Posterior cingulate gyrus (tissue), 11 donors: ENCODE measurements around the gene TUFT1.
"Not testable (repeated sequence)": the region's sequence is repeated elsewhere in the genome, so short reads cannot be mapped to it uniquely, and the experiment has no call there.

ENCODE experiments used
- DNase-seq, 10 donors: peaks; one replicate each; pipeline versions ENCODE4 v3.0.0 to v3.0.0-alpha.2; 2020 to 2021; ENCODE audit warnings: mixed read lengths in 3 of 10
- intact Hi-C: fragments of 100-400 bp; cut with DNase I; formaldehyde crosslinking; loops from one replicate; pipeline ENCODE4 v1.15.1; 2023

The TUFT1 gene

DNA sequence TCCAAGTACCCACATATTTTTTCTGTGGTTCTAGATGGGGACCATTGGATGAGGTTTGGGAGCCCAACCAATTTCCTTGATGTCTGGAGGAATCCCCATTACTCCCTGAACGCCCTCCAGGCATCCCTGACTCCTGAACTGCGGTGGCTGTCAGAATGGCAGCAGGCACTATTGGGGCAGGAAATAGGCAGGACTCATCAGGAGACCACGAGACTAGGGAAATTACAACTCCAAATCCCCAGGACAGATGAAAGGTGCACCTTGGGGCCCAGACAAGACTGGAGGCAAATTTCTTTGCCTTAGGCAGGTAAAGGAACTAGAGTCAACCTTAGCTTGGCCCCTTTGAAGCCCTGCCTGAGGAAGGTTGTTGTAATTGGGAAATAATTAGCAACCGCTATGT, 27.8 kb upstream of the TUFT1 start:
- DNase-seq = no peak
- intact Hi-C loops = no loop called here

DNA sequence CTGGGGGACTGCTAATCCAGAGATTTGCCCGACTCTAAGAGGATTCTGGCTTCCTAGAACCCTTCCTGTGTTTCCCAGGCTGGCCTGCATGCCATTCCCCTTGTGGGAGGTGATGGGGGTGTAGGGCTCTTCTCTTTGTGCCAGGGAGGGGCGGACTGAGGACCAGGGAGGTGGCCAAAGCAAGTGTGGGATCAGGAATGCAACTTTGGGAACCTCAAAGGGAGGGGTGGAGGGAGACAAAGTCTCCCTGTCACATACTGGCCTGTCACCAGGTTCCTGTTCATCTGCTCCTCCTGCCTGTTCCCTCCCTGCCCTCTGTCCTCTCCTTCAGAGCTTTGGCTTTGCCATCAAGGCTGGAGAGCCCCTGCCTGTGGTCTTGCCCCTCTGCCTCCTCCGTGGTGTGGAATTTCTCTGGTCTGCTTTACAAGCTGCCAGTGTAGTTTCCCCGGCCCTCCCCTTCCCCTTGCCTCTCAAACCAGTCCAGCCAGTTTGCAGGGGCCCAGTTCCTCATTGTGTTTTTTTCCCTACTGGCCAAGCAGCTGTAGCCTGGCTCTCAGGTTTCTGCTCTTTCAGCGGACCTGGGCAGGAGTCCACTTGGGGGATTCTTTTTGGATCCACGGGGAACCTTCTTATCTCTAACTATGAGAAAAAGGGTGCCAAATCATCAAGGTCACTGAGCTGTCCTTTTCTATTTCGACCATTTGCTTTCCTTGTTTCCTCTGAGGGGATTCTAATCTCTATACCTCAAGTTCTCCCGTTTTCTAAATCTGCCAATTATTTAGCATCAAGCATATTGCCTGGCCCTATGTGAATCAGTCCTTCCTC, 27.1 kb upstream of the TUFT1 start:
- intact Hi-C loops = no loop called here
- no peak for DNase-seq

DNA sequence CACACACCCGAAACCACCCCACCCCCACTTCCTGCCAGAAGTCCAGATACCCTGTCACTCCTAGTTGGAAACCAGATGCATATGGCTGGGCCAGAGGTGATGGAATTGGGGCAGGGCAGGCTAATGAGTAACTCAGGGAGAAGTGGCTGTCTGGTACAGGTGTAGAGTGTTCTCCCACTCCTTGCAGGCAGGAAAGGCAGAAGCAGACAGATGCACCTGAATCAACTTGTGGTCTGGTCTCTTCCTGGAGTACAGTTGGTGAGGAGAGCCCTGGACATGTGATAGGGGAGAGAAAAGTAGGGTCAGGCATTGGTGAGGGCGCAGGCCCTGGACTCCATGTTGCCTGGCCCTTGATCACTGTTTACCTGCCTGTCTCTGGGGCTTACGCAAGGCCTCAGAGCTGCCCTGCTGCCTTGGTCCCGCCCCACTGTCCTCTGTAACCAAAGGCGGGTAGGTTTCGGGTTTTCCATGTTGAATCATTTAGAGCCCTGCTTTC, 26.4 kb upstream of the TUFT1 start:
- intact Hi-C loops = no loop called here
- no peak for DNase-seq

DNA sequence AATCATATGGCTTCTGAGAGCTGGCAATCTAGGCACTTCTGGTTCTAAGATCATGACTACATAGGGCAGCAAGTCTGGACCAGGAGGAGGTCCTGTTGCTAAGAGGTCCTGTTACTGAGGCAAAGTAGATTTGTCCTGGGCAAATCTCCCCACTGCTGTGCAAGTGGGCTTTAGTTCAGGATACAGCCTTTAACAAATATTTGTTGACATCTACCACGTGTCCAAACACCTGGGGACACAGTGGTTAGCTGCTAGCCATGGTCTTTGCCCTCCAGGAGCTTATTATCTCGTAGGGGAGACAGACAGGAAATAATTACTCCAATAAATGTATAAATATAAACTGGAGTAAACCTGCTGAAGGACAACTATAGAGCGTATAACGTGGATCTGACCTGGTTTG, 25.7 kb upstream of the TUFT1 start:
- intact Hi-C loops = no loop called here
- DNase-seq = peak in 1 of 10 donors; percentile 26

DNA sequence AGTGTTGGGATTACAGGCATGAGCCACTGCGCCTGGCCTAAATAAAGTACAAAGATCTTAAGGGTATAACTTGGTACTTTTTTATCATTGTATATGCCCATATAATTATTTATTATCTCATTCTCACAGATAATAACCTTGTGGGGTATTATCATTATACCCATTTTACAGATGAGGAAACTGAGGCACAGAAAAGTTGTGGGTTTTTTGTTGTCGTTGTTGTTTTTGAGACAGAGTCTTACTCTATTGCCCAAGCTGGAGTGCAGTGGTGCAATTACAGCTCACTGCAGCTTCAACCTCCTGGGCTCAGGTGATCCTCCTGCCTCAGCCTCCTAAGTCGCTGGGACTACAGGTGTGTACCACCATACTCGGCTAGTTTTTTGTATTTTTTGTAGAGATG, 24.8 kb upstream of the TUFT1 start:
- intact Hi-C loops = no loop called here
- DNase-seq = no peak

DNA sequence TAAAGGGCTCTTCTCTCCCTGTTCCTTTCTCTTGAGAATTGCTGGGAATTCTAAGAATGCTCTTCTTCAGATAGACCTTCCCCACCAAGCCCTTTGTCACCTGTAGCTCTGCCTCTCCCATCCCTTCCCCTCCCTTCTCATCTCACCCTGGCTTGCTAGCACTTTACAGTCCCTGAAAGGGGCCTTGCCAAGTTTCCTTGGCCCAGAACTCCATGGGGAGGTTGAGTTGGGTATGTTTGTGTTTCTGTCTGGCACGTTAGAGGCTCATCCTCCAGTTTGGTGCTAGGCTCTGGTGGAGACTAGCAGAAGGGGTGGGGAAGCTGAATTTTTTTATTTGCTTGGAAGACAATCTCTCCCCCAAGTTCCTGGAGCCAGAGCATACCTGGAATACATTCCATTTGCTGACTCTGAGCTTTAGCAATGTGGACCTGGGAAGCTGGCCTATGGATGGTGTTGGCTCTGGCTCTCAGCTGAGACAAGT, 24.0 kb upstream of the TUFT1 start:
- intact Hi-C loops = no loop called here
- no peak for DNase-seq

DNA sequence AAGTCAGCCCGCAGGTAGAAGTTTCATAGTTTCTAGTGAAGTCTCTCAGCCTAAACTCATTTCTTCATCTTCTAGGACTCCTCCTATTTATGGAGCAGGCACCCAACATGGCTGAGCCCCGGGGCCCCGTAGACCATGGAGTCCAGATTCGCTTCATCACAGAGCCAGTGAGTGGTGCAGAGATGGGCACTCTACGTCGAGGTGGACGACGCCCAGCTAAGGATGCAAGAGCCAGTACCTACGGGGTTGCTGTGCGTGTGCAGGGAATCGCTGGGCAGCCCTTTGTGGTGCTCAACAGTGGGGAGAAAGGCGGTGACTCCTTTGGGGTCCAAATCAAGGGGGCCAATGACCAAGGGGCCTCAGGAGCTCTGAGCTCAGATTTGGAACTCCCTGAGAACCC, 21.7 kb upstream of the TUFT1 start:
- DNase-seq = no peak
- intact Hi-C loops = no loop called here

DNA sequence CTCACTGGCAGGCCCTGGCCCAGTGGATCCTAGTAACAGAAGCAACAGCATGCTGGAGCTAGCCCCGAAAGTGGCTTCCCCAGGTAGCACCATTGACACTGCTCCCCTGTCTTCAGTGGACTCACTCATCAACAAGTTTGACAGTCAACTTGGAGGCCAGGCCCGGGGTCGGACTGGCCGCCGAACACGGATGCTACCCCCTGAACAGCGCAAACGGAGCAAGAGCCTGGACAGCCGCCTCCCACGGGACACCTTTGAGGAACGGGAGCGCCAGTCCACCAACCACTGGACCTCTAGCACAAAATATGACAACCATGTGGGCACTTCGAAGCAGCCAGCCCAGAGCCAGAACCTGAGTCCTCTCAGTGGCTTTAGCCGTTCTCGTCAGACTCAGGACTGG, 21.2 kb upstream of the TUFT1 start:
- DNase-seq = no peak
- intact Hi-C loops = no loop called here

DNA sequence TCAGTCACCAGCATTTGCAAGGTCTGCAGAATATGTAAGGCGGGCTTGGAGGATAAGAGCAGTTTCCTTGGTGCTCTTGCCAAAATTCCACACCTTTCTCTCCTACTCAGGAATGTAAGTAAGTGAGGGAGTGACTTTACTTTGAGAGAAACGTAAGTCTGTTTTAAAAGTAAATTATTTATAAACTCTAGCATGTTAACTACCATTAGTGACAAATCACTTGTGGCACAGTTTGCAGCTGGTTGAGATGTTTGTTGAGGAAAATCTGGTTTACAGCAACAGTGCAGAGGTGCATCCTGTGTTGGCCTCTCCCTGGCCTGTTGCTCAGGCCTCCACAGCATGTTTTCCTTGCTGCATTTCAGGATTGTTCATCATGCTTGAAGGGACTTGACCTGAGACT, 20.4 kb upstream of the TUFT1 start:
- intact Hi-C loops = no loop called here

DNA sequence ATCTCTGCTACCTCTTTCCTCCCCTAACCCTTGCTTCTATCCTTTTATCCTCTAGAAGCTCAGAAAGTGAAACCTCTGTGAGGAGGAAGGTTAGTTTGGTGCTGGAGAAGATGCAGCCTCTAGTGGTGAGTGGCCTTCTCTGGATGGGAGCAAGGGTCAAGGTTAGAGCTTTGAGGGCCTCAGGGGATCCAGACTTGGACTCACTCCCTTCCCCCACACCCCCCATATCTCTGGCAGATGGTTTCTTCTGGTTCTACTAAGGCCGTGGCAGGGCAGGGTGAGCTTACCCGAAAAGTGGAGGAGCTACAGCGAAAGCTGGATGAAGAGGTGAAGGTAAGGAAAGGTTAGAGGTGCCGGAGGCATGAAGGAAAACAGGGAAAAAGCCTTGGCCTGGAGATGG, 19.8 kb upstream of the TUFT1 start:
- no peak for DNase-seq

More for the DNA sequence above, 20.4 kb upstream of the TUFT1 start:
- DNase-seq = no peak

DNA sequence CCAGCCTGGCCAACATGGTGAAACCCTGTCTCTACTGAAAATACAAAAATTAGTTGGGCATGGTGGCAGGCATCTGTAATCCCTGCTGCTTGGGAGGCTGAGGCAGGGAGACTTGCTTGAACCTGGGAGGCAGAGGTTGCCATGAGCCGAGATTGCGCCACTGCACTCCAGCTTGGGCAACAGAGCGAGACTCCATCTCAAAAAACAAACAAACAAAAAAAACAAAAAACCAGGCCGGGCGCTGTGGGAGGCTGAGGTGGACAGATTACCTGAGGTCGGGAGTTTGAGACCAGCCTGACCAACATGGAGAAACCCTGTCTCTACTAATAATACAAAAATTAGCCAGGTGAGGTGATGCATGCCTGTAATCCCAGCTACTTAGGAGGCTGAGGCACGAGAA, 17.7 kb upstream of the TUFT1 start:
- DNase-seq, intact Hi-C loops: not testable (repeated sequence)

More for the DNA sequence above, 19.8 kb upstream of the TUFT1 start:
- intact Hi-C loops = no loop called here

DNA sequence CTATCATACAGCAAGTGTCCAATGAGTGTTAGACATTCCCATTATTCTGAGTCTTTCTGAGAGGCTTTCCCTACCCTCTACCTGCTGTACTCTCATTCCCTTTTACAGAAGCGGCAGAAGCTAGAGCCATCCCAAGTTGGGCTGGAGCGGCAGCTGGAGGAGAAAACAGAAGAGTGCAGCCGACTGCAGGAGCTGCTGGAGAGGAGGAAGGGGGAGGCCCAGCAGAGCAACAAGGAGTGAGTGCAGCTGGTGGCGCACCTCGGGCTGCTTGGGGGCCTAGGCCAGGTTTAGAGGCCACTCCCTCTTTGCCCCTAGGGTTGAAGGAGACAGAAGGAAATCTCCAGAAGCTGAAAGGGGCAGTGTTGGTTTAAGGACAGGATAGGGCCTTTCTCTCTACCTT, 16.8 kb upstream of the TUFT1 start:
- DNase-seq = no peak
- intact Hi-C loops = no loop called here

DNA sequence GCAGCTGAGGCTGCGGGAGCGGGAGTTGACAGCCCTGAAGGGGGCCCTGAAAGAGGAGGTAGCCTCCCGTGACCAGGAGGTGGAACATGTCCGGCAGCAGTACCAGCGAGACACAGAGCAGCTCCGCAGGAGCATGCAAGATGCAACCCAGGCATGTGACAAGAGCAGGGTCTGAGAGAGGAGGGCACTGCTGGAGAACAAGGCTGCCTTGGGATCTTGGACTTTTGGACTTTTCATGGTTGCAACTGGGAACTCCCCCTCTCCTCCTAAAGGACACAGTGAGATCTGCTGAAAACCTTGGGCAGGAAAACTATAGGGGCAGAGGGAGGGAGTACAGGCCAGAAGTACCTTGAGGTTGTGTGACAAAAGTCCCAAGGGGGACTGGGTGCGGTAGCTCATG, 15.4 kb upstream of the TUFT1 start:
- no peak for DNase-seq
- intact Hi-C loops = no loop called here

DNA sequence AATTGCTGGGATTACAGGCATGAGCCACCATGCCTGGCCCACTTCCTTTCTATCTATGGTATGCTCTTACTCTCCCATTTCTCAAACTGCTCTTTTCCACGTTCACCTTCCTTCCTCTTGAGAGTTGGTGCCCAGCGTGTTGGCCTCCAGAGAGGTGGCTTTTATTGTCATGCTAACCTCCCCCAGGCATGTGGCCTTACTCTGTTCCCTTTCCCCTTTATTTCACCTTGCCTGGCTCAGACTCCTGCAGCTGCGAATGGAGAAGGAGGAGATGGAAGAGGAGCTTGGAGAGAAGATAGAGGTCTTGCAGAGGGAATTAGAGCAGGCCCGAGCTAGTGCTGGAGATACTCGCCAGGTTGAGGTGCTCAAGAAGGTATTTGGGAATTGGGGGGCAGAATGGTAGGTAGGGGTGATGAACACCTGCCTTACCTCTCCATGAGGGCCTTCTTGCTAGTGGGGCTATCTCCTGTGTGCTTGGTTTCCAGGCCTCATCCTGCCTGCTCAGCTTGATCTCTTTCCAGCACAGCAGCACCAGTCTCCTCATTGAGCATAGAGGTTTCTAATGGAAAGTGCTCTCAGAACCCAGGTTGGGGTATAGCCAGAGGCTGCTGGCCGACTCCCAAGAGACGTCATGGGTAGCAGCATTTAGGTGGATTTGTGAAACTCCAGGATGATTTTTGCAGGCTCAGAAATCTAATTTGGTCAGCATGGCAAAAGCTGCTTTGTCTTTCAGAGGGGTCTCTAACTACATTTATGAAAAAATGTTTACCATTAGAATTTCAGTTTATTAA, 13.2 kb upstream of the TUFT1 start:
- intact Hi-C loops = no loop called here
- DNase-seq = no peak

DNA sequence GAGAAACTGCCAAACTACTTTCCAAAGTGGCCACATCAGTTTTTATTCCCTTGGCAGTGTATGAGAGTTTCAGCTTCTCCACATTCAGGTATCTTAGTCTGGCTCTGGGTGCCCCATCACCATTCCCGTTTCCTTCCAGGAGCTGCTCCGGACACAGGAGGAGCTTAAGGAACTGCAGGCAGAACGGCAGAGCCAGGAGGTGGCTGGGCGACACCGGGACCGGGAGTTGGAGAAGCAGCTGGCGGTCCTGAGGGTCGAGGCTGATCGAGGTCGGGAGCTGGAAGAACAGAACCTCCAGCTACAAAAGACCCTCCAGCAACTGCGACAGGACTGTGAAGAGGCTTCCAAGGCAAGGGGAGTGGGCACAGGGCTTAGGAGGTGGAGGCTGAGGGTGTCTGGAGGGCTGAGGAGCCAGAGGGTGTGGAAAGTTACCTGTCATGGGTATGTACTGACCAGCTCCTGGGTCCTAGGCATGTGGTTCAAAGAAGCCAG, 10.9 kb upstream of the TUFT1 start:
- intact Hi-C loops = no loop called here

DNA sequence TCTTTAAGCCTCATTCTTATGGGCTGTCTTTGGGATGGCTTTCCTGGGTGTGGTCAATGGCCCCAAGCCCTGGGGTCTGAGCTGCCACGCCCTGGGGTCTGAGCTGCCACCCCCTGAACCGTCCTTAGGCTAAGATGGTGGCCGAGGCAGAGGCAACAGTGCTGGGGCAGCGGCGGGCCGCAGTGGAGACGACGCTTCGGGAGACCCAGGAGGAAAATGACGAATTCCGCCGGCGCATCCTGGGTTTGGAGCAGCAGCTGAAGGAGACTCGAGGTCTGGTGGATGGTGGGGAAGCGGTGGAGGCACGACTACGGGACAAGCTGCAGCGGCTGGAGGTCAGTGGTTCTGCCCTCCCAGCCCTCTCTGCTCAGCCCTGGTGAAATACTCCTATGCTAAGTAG, 10.3 kb upstream of the TUFT1 start:
- DNase-seq = no peak
- intact Hi-C loops = loop anchor here (10.0 kb wide), 1 partner anchor 305 kb away; the partner anchor contains the start of genes C2CD4D and RORC

More for the DNA sequence above, 10.9 kb upstream of the TUFT1 start:
- no peak for DNase-seq

DNA sequence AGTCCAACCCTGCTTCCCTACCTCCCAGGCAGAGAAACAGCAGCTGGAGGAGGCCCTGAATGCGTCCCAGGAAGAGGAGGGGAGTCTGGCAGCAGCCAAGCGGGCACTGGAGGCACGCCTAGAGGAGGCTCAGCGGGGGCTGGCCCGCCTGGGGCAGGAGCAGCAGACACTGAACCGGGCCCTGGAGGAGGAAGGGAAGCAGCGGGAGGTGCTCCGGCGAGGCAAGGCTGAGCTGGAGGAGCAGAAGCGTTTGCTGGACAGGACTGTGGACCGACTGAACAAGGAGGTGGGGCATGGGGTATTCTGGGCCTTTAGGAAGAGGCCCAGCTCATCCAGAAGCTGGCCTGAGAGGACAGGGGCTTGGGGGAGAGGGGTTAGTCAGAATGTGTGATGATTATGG, 9.6 kb upstream of the TUFT1 start:
- intact Hi-C loops = loop anchor here (10.0 kb wide), 1 partner anchor 304 kb away; the partner anchor contains the start of genes C2CD4D and RORC
- DNase-seq = no peak

DNA sequence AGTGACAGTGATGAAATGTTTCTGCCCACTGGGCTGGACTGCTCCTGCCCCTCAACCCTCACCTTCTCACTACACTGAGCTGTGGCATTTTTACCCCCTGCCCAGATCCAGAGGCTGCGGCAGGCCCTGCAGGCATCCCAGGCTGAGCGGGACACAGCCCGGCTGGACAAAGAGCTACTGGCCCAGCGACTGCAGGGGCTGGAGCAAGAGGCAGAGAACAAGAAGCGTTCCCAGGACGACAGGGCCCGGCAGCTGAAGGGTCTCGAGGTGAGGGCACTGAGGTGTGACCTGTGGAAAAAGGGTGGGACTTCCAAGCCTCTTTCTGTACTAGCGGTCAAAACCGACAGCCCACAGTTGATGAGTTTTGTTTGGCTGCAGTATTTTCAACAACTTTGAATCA, 6.2 kb upstream of the TUFT1 start:
- intact Hi-C loops = loop anchor here (10.0 kb wide), 1 partner anchor 301 kb away; the partner anchor contains the start of genes C2CD4D and RORC

DNA sequence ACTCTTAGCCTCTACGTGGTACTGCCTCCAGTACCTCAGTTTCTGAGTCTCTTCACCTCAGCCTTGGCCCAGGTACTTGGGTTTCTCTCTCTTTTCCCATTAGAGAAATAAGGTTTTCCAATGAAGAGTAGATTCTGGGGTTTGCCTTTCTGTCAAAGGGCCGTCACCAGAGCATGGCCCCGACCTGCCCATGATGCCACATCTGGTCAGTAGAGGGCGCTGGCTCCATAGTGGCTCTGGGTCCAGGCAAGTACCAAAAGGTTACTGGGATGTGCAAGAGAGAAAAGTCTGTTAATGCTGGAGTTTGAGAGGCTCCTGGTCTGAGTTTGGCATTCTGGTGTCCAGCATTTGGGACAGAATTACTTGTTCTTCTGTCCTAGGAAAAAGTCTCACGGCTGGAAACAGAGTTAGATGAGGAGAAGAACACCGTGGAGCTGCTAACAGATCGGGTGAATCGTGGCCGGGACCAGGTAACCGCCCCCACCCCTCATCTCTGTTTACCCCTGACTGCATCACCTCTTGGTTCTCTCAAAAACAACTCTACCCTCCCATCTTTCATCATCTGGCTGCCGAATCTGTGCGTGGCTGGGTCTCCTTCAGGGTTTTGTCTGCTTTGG, 5.3 kb upstream of the TUFT1 start:
- intact Hi-C loops = loop anchor here (5.0 to 10.0 kb wide), 2 partner anchors 203 to 300 kb away; partner anchors contain the start of genes C2CD4D and RORC
- peak; percentile 48 to 97 (median 82) for DNase-seq

More for the DNA sequence above, 6.2 kb upstream of the TUFT1 start:
- DNase-seq = no peak
